Measurements from ENCODE around the gene HLA-C. TPM values are rescaled to one million over a fixed set of nuclear protein-coding genes. Genes with fewer than 3 reads are reported as not detected.

HLA-C gene
- total and polyA plus RNA-seq, 2 experiments from 2014 or later: 72.6 to 132 TPM

DNA sequence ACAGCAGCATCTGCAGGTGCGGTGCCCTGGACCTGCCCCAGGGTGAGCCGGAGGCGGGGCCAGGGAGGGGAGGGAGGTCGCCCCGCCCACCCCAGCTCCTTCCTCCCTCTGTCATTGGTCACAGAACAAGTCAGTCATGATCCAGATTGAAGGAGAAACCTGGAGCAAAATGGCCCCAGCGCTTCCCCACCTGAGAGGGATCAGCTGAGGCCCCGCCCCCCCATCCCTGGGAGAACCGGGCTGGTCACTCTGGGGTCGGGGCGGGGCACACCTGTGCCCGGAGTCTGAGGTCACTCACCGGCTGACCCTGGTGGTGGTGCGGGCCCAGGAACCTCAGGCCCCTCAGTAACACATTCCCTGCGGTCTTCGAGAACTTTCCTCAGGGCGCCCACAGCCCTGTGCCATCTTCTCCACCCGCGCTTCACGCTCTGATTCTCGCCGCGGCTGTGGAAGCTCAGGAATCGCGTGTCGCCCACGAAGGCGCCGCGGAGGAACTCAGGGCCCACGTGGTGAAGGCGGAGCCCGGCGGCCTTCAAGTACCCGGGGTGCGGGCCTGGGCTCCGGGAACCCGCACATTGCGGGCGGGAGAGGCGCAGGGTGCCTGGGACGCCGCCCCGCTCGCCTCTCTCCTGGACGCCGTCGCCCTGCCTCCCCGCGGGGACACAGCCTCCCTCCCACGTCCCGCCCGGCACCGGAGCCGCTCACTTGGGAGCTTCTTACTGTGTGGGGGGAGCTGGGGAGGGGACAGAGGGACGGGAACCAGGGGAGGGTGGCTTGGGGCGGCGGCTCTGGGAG, 36.4 kb upstream of the HLA-C start:
- Histone ChIP-seq H3K4me1 (ENCODE audit: low read depth) (no peaks in the 10 kb centered on the region), H3K4me3 (no peak overlapping the region), H3K27me3 (peaks cover 48% of the 10 kb centered on the region), H3K36me3 (no peaks in the 10 kb centered on the region), H3K9me3 (ENCODE audit: low read depth) (no peaks in the 10 kb centered on the region), H3K27ac (no peak overlapping the region)
- no peak for DNase-seq (ENCODE audit: low read depth in 1 of 2, low spot score in 1 of 2)
- TF ChIP-seq CTCF (IDR thresholded peaks at IDR 0.05; ENCODE audit: low read depth, low read length): no peak

DNA sequence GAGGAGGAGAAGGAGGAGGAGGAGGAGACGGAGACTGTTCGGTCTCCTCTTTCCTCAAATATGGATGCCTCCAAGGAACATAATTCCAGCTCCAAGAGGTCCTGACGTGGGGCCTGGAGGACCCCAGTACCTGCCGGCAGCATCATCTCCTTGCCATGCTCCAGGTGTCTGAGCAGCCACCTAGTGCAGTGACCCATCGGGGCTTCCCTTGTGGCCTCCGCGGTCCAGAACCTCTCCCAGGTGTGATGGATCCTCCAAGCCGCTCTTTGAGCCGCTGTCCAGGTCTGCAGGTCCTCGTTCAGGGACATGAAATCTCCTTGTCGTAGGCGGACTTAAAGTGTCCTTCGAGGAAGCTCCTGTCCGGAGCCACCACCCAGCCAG, 35.8 kb upstream of the HLA-C start:
- Histone ChIP-seq H3K4me3 (no peak overlapping the region), H3K4me1 (ENCODE audit: low read depth) (no peaks in the 10 kb centered on the region), H3K27me3 (peaks cover 48% of the 10 kb centered on the region), H3K9me3 (ENCODE audit: low read depth) (no peaks in the 10 kb centered on the region), H3K36me3 (no peaks in the 10 kb centered on the region), H3K27ac (no peak overlapping the region)
- no peak for TF ChIP-seq CTCF (IDR thresholded peaks at IDR 0.05; ENCODE audit: low read depth, low read length)
- no peak for DNase-seq (ENCODE audit: low read depth in 1 of 2, low spot score in 1 of 2)

DNA sequence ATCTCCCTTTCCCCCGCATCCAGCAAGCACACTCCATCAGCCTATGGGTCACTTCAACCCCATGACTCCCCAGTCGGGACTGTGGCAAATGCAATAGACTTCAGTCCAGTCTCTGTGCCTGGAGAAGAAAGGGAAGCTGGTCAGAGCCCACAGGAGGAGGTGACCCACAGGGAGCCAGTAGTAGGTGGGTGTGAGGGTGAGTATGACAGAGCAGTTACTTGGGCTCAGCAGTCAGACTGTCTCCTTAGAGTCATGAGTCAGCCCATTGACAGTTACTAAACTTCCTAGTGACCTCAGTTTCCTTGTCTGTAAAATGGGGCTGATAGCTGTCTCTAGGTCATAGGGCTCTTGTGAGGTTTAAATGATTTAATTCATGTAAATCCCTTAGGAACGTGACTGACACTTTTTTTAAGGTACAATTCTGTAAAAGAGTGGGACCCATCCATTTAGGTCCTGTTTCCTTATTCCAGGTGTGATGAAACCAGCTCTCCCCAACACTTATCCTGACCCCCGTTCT, 33.9 kb upstream of the HLA-C start:
- H3K9me3 ChIP-seq (ENCODE audit: low read depth): no peaks in the 10 kb centered on the region
- no peaks in the 10 kb centered on the region for H3K36me3 ChIP-seq
- peaks cover 37% of the 10 kb centered on the region for H3K27me3 ChIP-seq
- no peak for TF ChIP-seq CTCF (IDR thresholded peaks at IDR 0.05; ENCODE audit: low read depth, low read length)
- no peak overlapping the region for H3K4me3 ChIP-seq
- no peak overlapping the region for H3K27ac ChIP-seq
- no peak for DNase-seq (ENCODE audit: low read depth in 1 of 2, low spot score in 1 of 2)
- H3K4me1 ChIP-seq (ENCODE audit: low read depth): no peaks in the 10 kb centered on the region

DNA sequence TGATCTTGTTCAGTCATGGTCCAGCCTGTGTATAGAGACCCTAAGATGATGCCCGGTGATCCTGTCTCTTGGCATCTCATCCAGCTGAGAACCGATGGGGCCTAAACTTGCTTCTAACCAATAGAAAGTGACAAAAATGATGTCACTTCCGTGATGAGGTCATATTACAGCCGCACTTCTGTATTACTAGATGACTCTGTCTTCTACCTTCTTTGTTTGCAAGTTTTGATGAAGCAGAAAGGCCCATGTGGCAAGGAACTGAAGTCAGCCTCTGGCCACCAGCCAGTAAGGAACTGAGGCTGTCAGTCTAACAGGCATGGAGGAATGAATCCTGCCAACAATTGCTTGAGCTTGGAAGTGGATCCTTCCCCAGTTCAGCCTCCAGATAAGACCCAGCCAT, 32.8 kb upstream of the HLA-C start:
- H3K27ac ChIP-seq: no peak overlapping the region

GRCh38 chr6:31300797-31301196, 28.9 kb upstream of the HLA-C start:
- no peak for TF ChIP-seq CTCF (IDR thresholded peaks at IDR 0.05; ENCODE audit: low read depth, low read length)

More for the DNA sequence above, 32.8 kb upstream of the HLA-C start:
- no peak for TF ChIP-seq CTCF (IDR thresholded peaks at IDR 0.05; ENCODE audit: low read depth, low read length)
- Histone ChIP-seq H3K4me1 (ENCODE audit: low read depth) (no peaks in the 10 kb centered on the region), H3K4me3 (no peak overlapping the region), H3K36me3 (no peaks in the 10 kb centered on the region), H3K27me3 (peaks cover 43% of the 10 kb centered on the region), H3K9me3 (ENCODE audit: low read depth) (no peaks in the 10 kb centered on the region)
- DNase-seq (ENCODE audit: low read depth in 1 of 2, low spot score in 1 of 2): no peak

More at GRCh38 chr6:31300797-31301196, 28.9 kb upstream of the HLA-C start:
- H3K36me3 ChIP-seq: no peaks in the 10 kb centered on the region
- no peaks in the 10 kb centered on the region for H3K4me1 ChIP-seq (ENCODE audit: low read depth)
- H3K27ac ChIP-seq: no peak overlapping the region
- DNase-seq (ENCODE audit: low read depth in 1 of 2, low spot score in 1 of 2): no peak
- H3K9me3 ChIP-seq (ENCODE audit: low read depth): no peaks in the 10 kb centered on the region
- H3K4me3 ChIP-seq: no peak overlapping the region
- H3K27me3 ChIP-seq: peaks cover 12% of the 10 kb centered on the region

All from cardiac muscle cell (in vitro differentiated cells and primary cell).